ENCODE data around the gene OR7E24. TPM values are rescaled to one million over a fixed set of nuclear protein-coding genes. Genes with fewer than 3 reads are reported as not detected.

OR7E24 gene
- total and polyA plus RNA-seq, 4 donors: not detected

DNA sequence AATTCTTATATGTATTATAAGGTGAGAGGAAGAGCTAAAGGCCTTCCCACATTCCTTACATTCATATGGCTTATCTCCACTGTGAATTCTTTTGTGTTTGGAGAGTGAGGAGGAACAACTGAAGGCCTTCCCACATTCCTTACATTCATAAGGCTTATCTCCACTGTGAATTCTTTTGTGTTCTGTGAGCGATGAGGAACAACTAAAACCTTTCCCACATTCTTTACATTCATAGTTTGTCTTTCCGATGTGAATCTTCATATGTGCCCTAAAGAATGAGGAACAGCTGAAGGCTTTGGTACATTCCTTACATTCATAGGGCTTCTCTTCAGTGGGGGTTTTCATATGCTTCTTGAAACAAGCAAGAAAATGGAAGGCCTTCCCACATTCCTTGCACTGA is 45.6 kb downstream of the OR7E24 start:
- 94 to 97% methylated on average over 2 of the region's 2 CpGs for WGBS, 2 donors
- ATAC-seq (ENCODE audit: insufficient read depth, low FRiP score): no peak
- no peak overlapping the region for H3K4me3 ChIP-seq

More for the DNA sequence above, 45.6 kb downstream of the OR7E24 start:
- Histone ChIP-seq H3K36me3 (ENCODE audit: control insufficient read depth in 4 of 4, insufficient read depth in 4 of 4, low read length in 4 of 4) (peaks cover 32 to 75% (median 68%) of the 10 kb centered on the region in 4 donors), H3K27ac (ENCODE audit: low read depth in 1 of 2, low read length in 1 of 2) (no peak overlapping the region), H3K4me1 (ENCODE audit: control insufficient read depth in 5 of 5, insufficient read depth in 5 of 5, low read length in 5 of 5) (no peaks in the 10 kb centered on the region), H3K9me3 (ENCODE audit: control insufficient read depth in 4 of 4, insufficient read depth in 3 of 4, low read length in 3 of 4) (peaks cover 35 to 56% (median 44%) of the 10 kb centered on the region in 4 donors), H3K27me3 (ENCODE audit: control insufficient read depth in 3 of 3, insufficient read depth in 3 of 3, low read length in 2 of 3) (no peaks in the 10 kb centered on the region), H3K9ac (ENCODE audit: insufficient read depth in 1 of 2, low read length in 2 of 2) (no peak overlapping the region)
- DNase-seq: no peak
- TF ChIP-seq CTCF (IDR thresholded peaks at IDR 0.05; ENCODE audit: control extremely low read depth, extremely low read depth): no peak

Other genes with a start within 250 kb of the OR7E24 start
- 1 to 10 TPM; 1.1 to 2.5 TPM for gene MUC16, start 240.5 kb upstream of the OR7E24 start, total RNA-seq
- 1 to 10 TPM; 2.4 to 8.0 TPM for gene MUC16, start 240.5 kb upstream of the OR7E24 start, polyA plus RNA-seq
- not detected for gene OR1M1, start 163.9 kb upstream of the OR7E24 start, total RNA-seq
- gene OR1M1, start 163.9 kb upstream of the OR7E24 start, polyA plus RNA-seq: under 1 TPM; 0.02 to 0.04 TPM
- gene OR7G2, start 143.5 kb upstream of the OR7E24 start, total RNA-seq: not detected
- gene OR7G2, start 143.5 kb upstream of the OR7E24 start, polyA plus RNA-seq: not detected
- not detected for gene OR7G1, start 135.2 kb upstream of the OR7E24 start, total RNA-seq
- gene OR7G1, start 135.2 kb upstream of the OR7E24 start, polyA plus RNA-seq: not detected
- not detected for gene OR7G3, start 124.0 kb upstream of the OR7E24 start, total RNA-seq
- gene OR7G3, start 124.0 kb upstream of the OR7E24 start, polyA plus RNA-seq: not detected
- gene ZNF317, start 110.5 kb upstream of the OR7E24 start, total RNA-seq: 10 to 100 TPM; 25.7 to 32.0 TPM
- gene ZNF317, start 110.5 kb upstream of the OR7E24 start, polyA plus RNA-seq: 10 to 100 TPM; 14.7 to 35.2 TPM
- gene OR7D2, start 72.0 kb upstream of the OR7E24 start, total RNA-seq: not detected
- gene OR7D2, start 72.0 kb upstream of the OR7E24 start, polyA plus RNA-seq: under 1 TPM in 1 of 2 donors, not detected in 1; 0.01 TPM
- not detected for gene OR7D4, start 31.3 kb upstream of the OR7E24 start, total RNA-seq
- gene OR7D4, start 31.3 kb upstream of the OR7E24 start, polyA plus RNA-seq: not detected
- gene ZNF699, start 58.9 kb downstream of the OR7E24 start, total RNA-seq: 10 to 100 TPM in 1 of 2 donors, 1 to 10 TPM in 1; 8.5 to 13.8 TPM
- 1 to 10 TPM in 1 of 2 donors, under 1 TPM in 1; 0.59 to 3.3 TPM for gene ZNF699, start 58.9 kb downstream of the OR7E24 start, polyA plus RNA-seq
- 10 to 100 TPM; 13.5 to 57.9 TPM for gene ZNF559, start 73.2 kb downstream of the OR7E24 start, total RNA-seq
- 10 to 100 TPM in 1 of 2 donors, 1 to 10 TPM in 1; 9.3 to 16.5 TPM for gene ZNF559, start 73.2 kb downstream of the OR7E24 start, polyA plus RNA-seq
- 10 to 100 TPM in 1 of 2 donors, 1 to 10 TPM in 1; 1.7 to 11.5 TPM for gene ZNF177, start 112.1 kb downstream of the OR7E24 start, total RNA-seq
- gene ZNF177, start 112.1 kb downstream of the OR7E24 start, polyA plus RNA-seq: 1 to 10 TPM in 1 of 2 donors, under 1 TPM in 1; 1.00 to 1.6 TPM
- 10 to 100 TPM; 22.2 to 33.8 TPM for gene ZNF266, start 184.6 kb downstream of the OR7E24 start, total RNA-seq
- 10 to 100 TPM; 17.3 to 24.9 TPM for gene ZNF266, start 184.6 kb downstream of the OR7E24 start, polyA plus RNA-seq
- not detected for gene ZNF560, start 247.7 kb downstream of the OR7E24 start, total RNA-seq
- gene ZNF560, start 247.7 kb downstream of the OR7E24 start, polyA plus RNA-seq: under 1 TPM; 0.05 to 0.24 TPM

Data from lung (tissue), 12 donors.